HepG2 (cell line): ENCODE measurements around the gene FMNL2. TPM values are rescaled to one million over a fixed set of nuclear protein-coding genes. Genes with fewer than 3 reads are reported as not detected.

Experiments
- DMAP1 ChIP-seq: IDR thresholded peaks from 2 replicates; pipeline ENCODE4 v1.6.1; 2016
- JUN ChIP-seq: sonication (generic); formaldehyde crosslinking; IDR thresholded peaks from 2 replicates; pipeline ENCODE4 v1.4.0; 2020; ENCODE audit warnings: mild to moderate bottlenecking, missing genetic modification reagents
- KMT2B ChIP-seq: IDR thresholded peaks from 2 replicates; pipeline ENCODE4 v1.6.1; 2016; ENCODE audit warnings: missing genetic modification reagents, missing compliant biosample characterization
- MAFG ChIP-seq: sonication (generic); formaldehyde crosslinking; IDR thresholded peaks from 2 replicates; pipeline ENCODE4 v1.5.1; 2020; ENCODE audit warnings: mild to moderate bottlenecking, missing genetic modification reagents
- PITX1 ChIP-seq: sonication (generic); formaldehyde crosslinking; IDR thresholded peaks from 2 replicates; pipeline ENCODE4 v1.5.1; 2020; ENCODE audit warnings: mild to moderate bottlenecking, missing genetic modification reagents
- REPIN1 ChIP-seq: sonication (generic); formaldehyde crosslinking; IDR thresholded peaks from 2 replicates; pipeline ENCODE4 v1.8.0; 2022; ENCODE audit warnings: missing genetic modification reagents, low read depth, mild to moderate bottlenecking, borderline replicate concordance
- RFX3 ChIP-seq: IDR thresholded peaks from 2 replicates; pipeline ENCODE4 v1.6.1; 2016; ENCODE audit warnings: missing biosample characterization, missing genetic modification reagents
- XBP1 ChIP-seq: sonication (generic); formaldehyde crosslinking; IDR thresholded peaks from 2 replicates; pipeline ENCODE4 v1.5.0; 2020; ENCODE audit warnings: missing genetic modification reagents
- ZBTB42 ChIP-seq: sonication (generic); formaldehyde crosslinking; IDR thresholded peaks from 2 replicates; pipeline ENCODE4 v1.5.0; 2020; ENCODE audit warnings: mild to moderate bottlenecking, missing genetic modification reagents
- ZFP62 ChIP-seq: sonication (generic); formaldehyde crosslinking; IDR thresholded peaks from 2 replicates; pipeline ENCODE4 v1.4.0; 2020; ENCODE audit warnings: missing genetic modification reagents
- ZNF138 ChIP-seq: sonication (generic); formaldehyde crosslinking; IDR thresholded peaks from 2 replicates; pipeline ENCODE4 v1.5.0; 2020; ENCODE audit warnings: mild to moderate bottlenecking, low read depth, missing genetic modification reagents
- ZNF17 ChIP-seq: sonication (generic); formaldehyde crosslinking; IDR thresholded peaks from 2 replicates; pipeline ENCODE4 v1.5.0; 2020; ENCODE audit warnings: mild to moderate bottlenecking, missing genetic modification reagents
- ZNF672 ChIP-seq: sonication (generic); formaldehyde crosslinking; IDR thresholded peaks from 2 replicates; pipeline ENCODE4 v1.8.1; 2022; ENCODE audit warnings: missing genetic modification reagents
- ZNF891 ChIP-seq: sonication (generic); formaldehyde crosslinking; IDR thresholded peaks from 2 replicates; pipeline ENCODE4 v1.5.0; 2020; ENCODE audit warnings: mild to moderate bottlenecking, missing genetic modification reagents
- polyA plus RNA-seq, 8 experiments: library from polyadenylated mRNA; depleted of rRNA in 3 of 8; stranded (reverse) in 7 of 8; unstranded in 1 of 8; fragments of >200 nt; fragmentation: Illumina TruSeq in 4 of 8; extraction: Trizol in 4 of 8; gene quantifications; 2 replicates each; pipeline versions ENCODE4 v1.2.1 to v1.2.3, GENCODE V29; 2011 to 2016; ENCODE audit warnings: low read depth in 4 of 8, missing spikeins in 1 of 8, mixed read lengths in 1 of 8; ENCODE audit not compliant: insufficient read depth in 1 of 8
- total RNA-seq, 5 experiments: library from RNA; depleted of rRNA; stranded (reverse); fragments of >200 nt; fragmentation: Illumina TruSeq; extraction: Trizol; gene quantifications; 2 replicates each; pipeline ENCODE4 v1.2.3, GENCODE V29; 2016; ENCODE audit warnings: low read depth in 1 of 5
- TF ChIP-seq, protein P1 (sequence below): sonication (generic); formaldehyde crosslinking; IDR thresholded peaks from 2 replicates; pipeline ENCODE4 v1.4.0; 2020; ENCODE audit warnings: mild to moderate bottlenecking, low read depth, missing genetic modification reagents
- TF ChIP-seq, protein P2 (sequence below): sonication (generic); formaldehyde crosslinking; IDR thresholded peaks from 2 replicates; pipeline ENCODE4 v1.4.0; 2020; ENCODE audit warnings: missing genetic modification reagents
- TF ChIP-seq, protein P3 (sequence below): sonication (generic); IDR thresholded peaks from 2 replicates; pipeline ENCODE4 v1.6.1; 2016; ENCODE audit warnings: low read depth, borderline replicate concordance
- TF ChIP-seq, protein P4 (sequence below): sonication (generic); formaldehyde crosslinking; IDR thresholded peaks from 2 replicates; pipeline ENCODE4 v1.5.0; 2020; ENCODE audit warnings: missing genetic modification reagents, mild to moderate bottlenecking, borderline replicate concordance
- TF ChIP-seq, protein P5 (sequence below): sonication (generic); formaldehyde crosslinking; IDR thresholded peaks from 2 replicates; pipeline ENCODE4 v1.4.0; 2020; ENCODE audit warnings: missing genetic modification reagents
- TF ChIP-seq, protein P6 (sequence below): sonication (generic); formaldehyde crosslinking; IDR thresholded peaks from 2 replicates; pipeline ENCODE4 v1.4.0; 2020; ENCODE audit warnings: missing genetic modification reagents

Gene FMNL2
- total and polyA plus RNA-seq, 2 of the 13 experiments (the other 11 are each of a cell fraction or from before 2014, with no cell fraction given): 66.5 to 67.7 TPM

DNA sequence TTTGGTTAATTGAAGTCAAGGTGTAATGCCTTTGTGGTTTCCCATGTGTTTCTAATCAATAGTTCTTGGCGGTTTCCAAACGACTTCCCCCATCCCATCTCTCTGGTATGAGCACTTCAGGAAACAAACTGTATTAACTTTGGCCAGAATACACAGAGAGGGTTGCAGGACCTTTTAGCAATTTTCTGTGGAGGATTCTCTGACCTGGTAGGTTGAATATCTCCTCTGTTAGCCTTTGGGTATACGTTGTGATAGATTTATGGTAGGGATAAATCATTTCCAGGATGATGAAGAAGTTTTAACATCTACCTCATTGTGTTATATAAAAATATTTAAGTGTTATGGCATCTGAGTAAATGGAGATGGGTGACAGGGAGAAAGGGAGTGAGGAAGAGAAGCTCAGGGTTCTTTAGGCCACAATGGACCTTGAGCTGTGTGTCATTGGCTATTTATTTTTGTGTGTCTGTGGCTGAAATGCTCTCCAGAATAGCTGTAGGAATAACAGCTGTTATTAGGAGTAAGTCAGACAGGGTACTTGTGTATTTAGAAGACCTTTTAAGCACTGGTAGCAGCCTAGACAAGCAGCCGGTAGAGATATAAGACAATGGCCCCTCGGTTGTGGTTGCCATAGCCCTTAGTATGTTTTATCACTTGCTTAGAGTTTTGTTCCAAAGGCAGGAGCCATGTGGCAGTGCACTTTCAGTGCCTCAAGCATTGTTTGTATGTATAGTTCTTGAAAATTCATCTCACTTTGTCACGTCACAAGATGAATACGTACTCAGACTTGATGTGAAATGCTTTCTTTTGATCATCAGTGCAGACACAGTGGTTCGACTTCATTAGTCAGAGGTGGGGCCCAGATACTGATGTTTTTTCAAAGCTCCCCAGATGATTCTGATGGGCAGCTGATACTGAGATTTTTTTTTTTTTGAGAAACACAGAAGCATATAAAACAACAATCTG, 91.1 kb downstream of the FMNL2 start (continued):
- TF ChIP-seq ZNF138 (CRISPR knock-in tag): no peak
- peak; percentile 31; the same call in 1 of the 2 replicates for TF ChIP-seq KMT2B (CRISPR knock-in tag)
- TF ChIP-seq ZFP62 (CRISPR knock-in tag): no peak
- TF ChIP-seq PITX1 (CRISPR knock-in tag): 0 out of 2 replicates have a peak, but pooled peaks have one; percentile 20
- TF ChIP-seq, protein P1, sequence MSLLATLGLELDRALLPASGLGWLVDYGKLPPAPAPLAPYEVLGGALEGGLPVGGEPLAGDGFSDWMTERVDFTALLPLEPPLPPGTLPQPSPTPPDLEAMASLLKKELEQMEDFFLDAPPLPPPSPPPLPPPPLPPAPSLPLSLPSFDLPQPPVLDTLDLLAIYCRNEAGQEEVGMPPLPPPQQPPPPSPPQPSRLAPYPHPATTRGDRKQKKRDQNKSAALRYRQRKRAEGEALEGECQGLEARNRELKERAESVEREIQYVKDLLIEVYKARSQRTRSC (CRISPR knock-in tag): no peak
- TF ChIP-seq, protein P2, sequence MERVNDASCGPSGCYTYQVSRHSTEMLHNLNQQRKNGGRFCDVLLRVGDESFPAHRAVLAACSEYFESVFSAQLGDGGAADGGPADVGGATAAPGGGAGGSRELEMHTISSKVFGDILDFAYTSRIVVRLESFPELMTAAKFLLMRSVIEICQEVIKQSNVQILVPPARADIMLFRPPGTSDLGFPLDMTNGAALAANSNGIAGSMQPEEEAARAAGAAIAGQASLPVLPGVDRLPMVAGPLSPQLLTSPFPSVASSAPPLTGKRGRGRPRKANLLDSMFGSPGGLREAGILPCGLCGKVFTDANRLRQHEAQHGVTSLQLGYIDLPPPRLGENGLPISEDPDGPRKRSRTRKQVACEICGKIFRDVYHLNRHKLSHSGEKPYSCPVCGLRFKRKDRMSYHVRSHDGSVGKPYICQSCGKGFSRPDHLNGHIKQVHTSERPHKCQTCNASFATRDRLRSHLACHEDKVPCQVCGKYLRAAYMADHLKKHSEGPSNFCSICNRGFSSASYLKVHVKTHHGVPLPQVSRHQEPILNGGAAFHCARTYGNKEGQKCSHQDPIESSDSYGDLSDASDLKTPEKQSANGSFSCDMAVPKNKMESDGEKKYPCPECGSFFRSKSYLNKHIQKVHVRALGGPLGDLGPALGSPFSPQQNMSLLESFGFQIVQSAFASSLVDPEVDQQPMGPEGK: no peak
- TF ChIP-seq, protein P3, sequence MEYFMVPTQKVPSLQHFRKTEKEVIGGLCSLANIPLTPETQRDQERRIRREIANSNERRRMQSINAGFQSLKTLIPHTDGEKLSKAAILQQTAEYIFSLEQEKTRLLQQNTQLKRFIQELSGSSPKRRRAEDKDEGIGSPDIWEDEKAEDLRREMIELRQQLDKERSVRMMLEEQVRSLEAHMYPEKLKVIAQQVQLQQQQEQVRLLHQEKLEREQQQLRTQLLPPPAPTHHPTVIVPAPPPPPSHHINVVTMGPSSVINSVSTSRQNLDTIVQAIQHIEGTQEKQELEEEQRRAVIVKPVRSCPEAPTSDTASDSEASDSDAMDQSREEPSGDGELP: peak; percentile 93
- peak; percentile 20; the same call in 1 of the 2 replicates for TF ChIP-seq DMAP1 (CRISPR knock-in tag)
- TF ChIP-seq ZNF891: no peak
- TF ChIP-seq, protein P4, sequence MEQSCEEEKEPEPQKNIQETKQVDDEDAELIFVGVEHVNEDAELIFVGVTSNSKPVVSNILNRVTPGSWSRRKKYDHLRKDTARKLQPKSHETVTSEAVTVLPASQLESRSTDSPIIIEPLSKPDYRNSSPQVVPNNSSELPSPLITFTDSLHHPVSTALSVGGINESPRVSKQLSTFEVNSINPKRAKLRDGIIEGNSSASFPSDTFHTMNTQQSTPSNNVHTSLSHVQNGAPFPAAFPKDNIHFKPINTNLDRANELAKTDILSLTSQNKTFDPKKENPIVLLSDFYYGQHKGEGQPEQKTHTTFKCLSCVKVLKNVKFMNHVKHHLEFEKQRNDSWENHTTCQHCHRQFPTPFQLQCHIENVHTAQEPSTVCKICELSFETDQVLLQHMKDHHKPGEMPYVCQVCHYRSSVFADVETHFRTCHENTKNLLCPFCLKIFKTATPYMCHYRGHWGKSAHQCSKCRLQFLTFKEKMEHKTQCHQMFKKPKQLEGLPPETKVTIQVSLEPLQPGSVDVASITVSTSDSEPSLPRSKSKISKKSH: no peak
- no peak for TF ChIP-seq RFX3 (CRISPR knock-in tag)
- TF ChIP-seq, protein P5, sequence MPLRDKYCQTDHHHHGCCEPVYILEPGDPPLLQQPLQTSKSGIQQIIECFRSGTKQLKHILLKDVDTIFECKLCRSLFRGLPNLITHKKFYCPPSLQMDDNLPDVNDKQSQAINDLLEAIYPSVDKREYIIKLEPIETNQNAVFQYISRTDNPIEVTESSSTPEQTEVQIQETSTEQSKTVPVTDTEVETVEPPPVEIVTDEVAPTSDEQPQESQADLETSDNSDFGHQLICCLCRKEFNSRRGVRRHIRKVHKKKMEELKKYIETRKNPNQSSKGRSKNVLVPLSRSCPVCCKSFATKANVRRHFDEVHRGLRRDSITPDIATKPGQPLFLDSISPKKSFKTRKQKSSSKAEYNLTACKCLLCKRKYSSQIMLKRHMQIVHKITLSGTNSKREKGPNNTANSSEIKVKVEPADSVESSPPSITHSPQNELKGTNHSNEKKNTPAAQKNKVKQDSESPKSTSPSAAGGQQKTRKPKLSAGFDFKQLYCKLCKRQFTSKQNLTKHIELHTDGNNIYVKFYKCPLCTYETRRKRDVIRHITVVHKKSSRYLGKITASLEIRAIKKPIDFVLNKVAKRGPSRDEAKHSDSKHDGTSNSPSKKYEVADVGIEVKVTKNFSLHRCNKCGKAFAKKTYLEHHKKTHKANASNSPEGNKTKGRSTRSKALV (CRISPR knock-in tag): no peak
- TF ChIP-seq XBP1 (CRISPR knock-in tag): no peak
- no peak for TF ChIP-seq ZNF672 (CRISPR knock-in tag)
- TF ChIP-seq ZNF17 (CRISPR knock-in tag): no peak
- TF ChIP-seq ZBTB42 (CRISPR knock-in tag): no peak
- no peak for TF ChIP-seq JUN
- no peak for TF ChIP-seq REPIN1 (CRISPR knock-in tag)
- no peak for TF ChIP-seq MAFG (CRISPR knock-in tag)
- TF ChIP-seq, protein P6, sequence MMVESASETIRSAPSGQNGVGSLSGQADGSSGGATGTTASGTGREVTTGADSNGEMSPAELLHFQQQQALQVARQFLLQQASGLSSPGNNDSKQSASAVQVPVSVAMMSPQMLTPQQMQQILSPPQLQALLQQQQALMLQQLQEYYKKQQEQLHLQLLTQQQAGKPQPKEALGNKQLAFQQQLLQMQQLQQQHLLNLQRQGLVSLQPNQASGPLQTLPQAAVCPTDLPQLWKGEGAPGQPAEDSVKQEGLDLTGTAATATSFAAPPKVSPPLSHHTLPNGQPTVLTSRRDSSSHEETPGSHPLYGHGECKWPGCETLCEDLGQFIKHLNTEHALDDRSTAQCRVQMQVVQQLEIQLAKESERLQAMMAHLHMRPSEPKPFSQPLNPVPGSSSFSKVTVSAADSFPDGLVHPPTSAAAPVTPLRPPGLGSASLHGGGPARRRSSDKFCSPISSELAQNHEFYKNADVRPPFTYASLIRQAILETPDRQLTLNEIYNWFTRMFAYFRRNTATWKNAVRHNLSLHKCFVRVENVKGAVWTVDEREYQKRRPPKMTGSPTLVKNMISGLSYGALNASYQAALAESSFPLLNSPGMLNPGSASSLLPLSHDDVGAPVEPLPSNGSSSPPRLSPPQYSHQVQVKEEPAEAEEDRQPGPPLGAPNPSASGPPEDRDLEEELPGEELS (CRISPR knock-in tag): peak; percentile 48; the same call in 1 of the 2 replicates
